ENCODE results near the gene TNPO2. TPM values are rescaled to one million over a fixed set of nuclear protein-coding genes. Genes with fewer than 3 reads are reported as not detected.

TNPO2 gene
- total and polyA plus RNA-seq, 2 donors (not counting 1 experiment from before 2014, with no cell fraction given) = 36.0 to 52.5 TPM

DNA sequence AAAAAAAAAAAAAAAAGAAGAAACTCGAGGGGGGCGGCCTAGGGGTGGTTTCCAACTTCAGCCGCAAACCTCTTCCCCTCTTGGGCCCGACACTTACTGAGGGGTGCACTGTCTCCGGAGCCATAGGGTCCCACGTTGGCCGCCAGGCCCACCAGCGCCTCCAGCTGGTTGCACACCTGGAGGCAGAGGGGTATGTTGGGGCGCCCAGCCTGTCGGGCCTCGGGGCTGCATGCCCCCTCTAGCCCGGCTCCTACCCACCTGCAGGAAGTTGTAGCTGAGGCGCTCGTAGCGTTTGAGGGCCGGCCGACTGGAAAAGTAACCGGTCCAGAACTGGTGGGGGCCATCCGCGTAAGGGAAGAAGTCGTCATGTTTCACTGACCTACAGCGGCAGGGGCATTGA is 65.8 kb downstream of the TNPO2 start:
- no peak overlapping the region for H3K9ac ChIP-seq (ENCODE audit: insufficient read depth, low read length)
- H3K79me2 ChIP-seq (ENCODE audit: control insufficient read depth, insufficient read depth, low read length) = no peaks in the 10 kb centered on the region
- H3K9me3 ChIP-seq (ENCODE audit: control insufficient read depth, insufficient read depth, low read depth, low read length) = no peaks in the 10 kb centered on the region
- no peak overlapping the region for H3K27ac ChIP-seq (ENCODE audit: insufficient read depth, low read length)
- peaks cover 17% of the 10 kb centered on the region for H3K36me3 ChIP-seq (ENCODE audit: control insufficient read depth, insufficient read depth, low read length)
- no peak overlapping the region for H3K4me2 ChIP-seq (ENCODE audit: extremely low read depth, insufficient read depth, low read length)
- no peak for DNase-seq (ENCODE audit: low read depth in 2 of 2)
- no peaks in the 10 kb centered on the region for H3K4me1 ChIP-seq (ENCODE audit: control insufficient read depth, extremely low read depth, insufficient read depth, low read length)
- no peak for TF ChIP-seq EZH2 (IDR thresholded peaks at IDR 0.05; ENCODE audit: low read length, missing control alignments)
- TF ChIP-seq, protein P1, sequence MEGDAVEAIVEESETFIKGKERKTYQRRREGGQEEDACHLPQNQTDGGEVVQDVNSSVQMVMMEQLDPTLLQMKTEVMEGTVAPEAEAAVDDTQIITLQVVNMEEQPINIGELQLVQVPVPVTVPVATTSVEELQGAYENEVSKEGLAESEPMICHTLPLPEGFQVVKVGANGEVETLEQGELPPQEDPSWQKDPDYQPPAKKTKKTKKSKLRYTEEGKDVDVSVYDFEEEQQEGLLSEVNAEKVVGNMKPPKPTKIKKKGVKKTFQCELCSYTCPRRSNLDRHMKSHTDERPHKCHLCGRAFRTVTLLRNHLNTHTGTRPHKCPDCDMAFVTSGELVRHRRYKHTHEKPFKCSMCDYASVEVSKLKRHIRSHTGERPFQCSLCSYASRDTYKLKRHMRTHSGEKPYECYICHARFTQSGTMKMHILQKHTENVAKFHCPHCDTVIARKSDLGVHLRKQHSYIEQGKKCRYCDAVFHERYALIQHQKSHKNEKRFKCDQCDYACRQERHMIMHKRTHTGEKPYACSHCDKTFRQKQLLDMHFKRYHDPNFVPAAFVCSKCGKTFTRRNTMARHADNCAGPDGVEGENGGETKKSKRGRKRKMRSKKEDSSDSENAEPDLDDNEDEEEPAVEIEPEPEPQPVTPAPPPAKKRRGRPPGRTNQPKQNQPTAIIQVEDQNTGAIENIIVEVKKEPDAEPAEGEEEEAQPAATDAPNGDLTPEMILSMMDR (conservative IDR thresholded peaks at IDR 0.05 in 1 of 2, IDR thresholded peaks at IDR 0.05 in 1 of 2; ENCODE audit: low read depth in 1 of 2, low read length in 2 of 2) = no peak
- no peaks in the 10 kb centered on the region for H3K27me3 ChIP-seq (ENCODE audit: control insufficient read depth, insufficient read depth, low read length)
- H3K4me3 ChIP-seq (replicated peaks in 1 of 4; ENCODE audit: control extremely low read depth in 1 of 4, insufficient read depth in 1 of 4, low read depth in 3 of 4, low read length in 4 of 4) = no peak overlapping the region
- no peak overlapping the region for H2AFZ ChIP-seq (ENCODE audit: low read length)
- H4K20me1 ChIP-seq (ENCODE audit: control insufficient read depth, extremely low read depth, insufficient read depth, low read length) = no peaks in the 10 kb centered on the region

DNA sequence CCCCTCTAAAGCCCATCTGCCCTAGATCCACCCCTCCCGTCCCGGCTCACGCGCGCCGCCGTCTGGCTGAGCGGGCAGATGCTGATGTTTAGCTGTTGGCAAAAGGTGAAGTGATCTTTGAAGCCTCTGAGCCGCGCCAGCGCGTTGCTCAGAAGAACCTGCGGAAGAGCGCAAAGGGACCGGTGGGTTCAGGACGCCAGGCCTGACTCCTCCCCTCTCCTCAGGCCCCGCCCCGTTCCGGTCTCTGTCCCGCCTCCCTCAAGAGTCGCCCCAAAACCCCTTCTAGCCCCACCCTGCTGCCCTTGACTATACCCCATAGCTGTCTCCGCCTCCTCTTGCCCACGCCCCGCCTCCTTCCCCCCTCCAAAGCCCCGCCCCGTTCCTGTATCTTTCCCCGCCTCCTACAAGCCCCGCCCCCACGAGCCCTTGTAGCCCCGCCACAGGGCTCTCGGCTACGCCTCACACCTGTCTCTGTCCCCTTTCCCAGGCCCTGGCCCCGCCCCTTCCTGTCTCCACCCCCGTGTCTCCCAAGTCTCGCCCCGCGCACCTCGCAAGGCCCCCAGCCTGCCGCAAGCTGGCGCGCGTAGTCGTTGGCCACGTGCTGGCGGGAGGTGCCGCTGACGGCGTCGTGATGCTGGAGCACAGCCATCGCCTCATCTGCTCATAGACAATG is 66.7 kb downstream of the TNPO2 start:
- Histone ChIP-seq H3K4me2 (ENCODE audit: extremely low read depth, insufficient read depth, low read length) (no peak overlapping the region), H2AFZ (ENCODE audit: low read length) (no peak overlapping the region), H3K36me3 (ENCODE audit: control insufficient read depth, insufficient read depth, low read length) (peaks cover 17% of the 10 kb centered on the region), H3K79me2 (ENCODE audit: control insufficient read depth, insufficient read depth, low read length) (no peaks in the 10 kb centered on the region), H3K9me3 (ENCODE audit: control insufficient read depth, insufficient read depth, low read depth, low read length) (no peaks in the 10 kb centered on the region), H3K27me3 (ENCODE audit: control insufficient read depth, insufficient read depth, low read length) (no peaks in the 10 kb centered on the region), H3K9ac (ENCODE audit: insufficient read depth, low read length) (no peak overlapping the region), H3K4me3 (replicated peaks in 1 of 4; ENCODE audit: control extremely low read depth in 1 of 4, insufficient read depth in 1 of 4, low read depth in 3 of 4, low read length in 4 of 4) (no peak overlapping the region), H4K20me1 (ENCODE audit: control insufficient read depth, extremely low read depth, insufficient read depth, low read length) (no peaks in the 10 kb centered on the region), H3K4me1 (ENCODE audit: control insufficient read depth, extremely low read depth, insufficient read depth, low read length) (no peaks in the 10 kb centered on the region), H3K27ac (ENCODE audit: insufficient read depth, low read length) (no peak overlapping the region)
- DNase-seq (ENCODE audit: low read depth in 2 of 2) = no peak
- no peak for TF ChIP-seq EZH2 (IDR thresholded peaks at IDR 0.05; ENCODE audit: low read length, missing control alignments)
- TF ChIP-seq, protein P1 (conservative IDR thresholded peaks at IDR 0.05 in 1 of 2, IDR thresholded peaks at IDR 0.05 in 1 of 2; ENCODE audit: low read depth in 1 of 2, low read length in 2 of 2) = no peak

DNA sequence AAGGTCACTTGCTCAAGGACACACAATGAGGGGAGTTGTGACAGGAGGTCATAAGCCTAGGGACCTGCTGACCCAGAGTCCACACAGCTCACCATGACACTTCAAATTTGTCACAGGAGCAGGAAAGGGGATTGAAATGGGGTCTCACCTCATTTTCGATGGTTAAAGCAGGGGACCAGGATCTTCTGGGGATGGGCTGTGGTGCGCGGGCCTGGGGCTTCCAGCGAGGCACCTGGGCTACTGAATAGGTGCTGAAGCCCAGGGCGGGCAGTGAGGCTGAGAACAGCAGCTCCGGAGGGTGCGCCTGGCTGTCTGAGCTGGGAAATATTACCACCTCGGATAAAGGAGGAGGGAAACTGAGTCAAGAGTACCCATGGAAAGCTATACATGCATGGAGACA is 68.2 kb downstream of the TNPO2 start:
- no peak overlapping the region for H3K27ac ChIP-seq (ENCODE audit: insufficient read depth, low read length)
- H2AFZ ChIP-seq (ENCODE audit: low read length) = no peak overlapping the region
- H3K27me3 ChIP-seq (ENCODE audit: control insufficient read depth, insufficient read depth, low read length) = no peaks in the 10 kb centered on the region
- peaks cover 14% of the 10 kb centered on the region for H3K36me3 ChIP-seq (ENCODE audit: control insufficient read depth, insufficient read depth, low read length)
- no peak overlapping the region for H3K4me3 ChIP-seq (replicated peaks in 1 of 4; ENCODE audit: control extremely low read depth in 1 of 4, insufficient read depth in 1 of 4, low read depth in 3 of 4, low read length in 4 of 4)
- H3K79me2 ChIP-seq (ENCODE audit: control insufficient read depth, insufficient read depth, low read length) = no peaks in the 10 kb centered on the region
- no peak overlapping the region for H3K9ac ChIP-seq (ENCODE audit: insufficient read depth, low read length)
- no peaks in the 10 kb centered on the region for H4K20me1 ChIP-seq (ENCODE audit: control insufficient read depth, extremely low read depth, insufficient read depth, low read length)
- H3K9me3 ChIP-seq (ENCODE audit: control insufficient read depth, insufficient read depth, low read depth, low read length) = no peaks in the 10 kb centered on the region
- no peak overlapping the region for H3K4me2 ChIP-seq (ENCODE audit: extremely low read depth, insufficient read depth, low read length)
- TF ChIP-seq, protein P1 (conservative IDR thresholded peaks at IDR 0.05 in 1 of 2, IDR thresholded peaks at IDR 0.05 in 1 of 2; ENCODE audit: low read depth in 1 of 2, low read length in 2 of 2) = no peak
- TF ChIP-seq EZH2 (IDR thresholded peaks at IDR 0.05; ENCODE audit: low read length, missing control alignments) = no peak
- no peaks in the 10 kb centered on the region for H3K4me1 ChIP-seq (ENCODE audit: control insufficient read depth, extremely low read depth, insufficient read depth, low read length)
- no peak for DNase-seq (ENCODE audit: low read depth in 2 of 2)
